Stimulated activated CD8-positive, alpha-beta memory T cell treated with anti-CD3 and anti-CD28 coated beads, Interleukin-12 subunit alpha, Interleukin-12 subunit beta, amount 100 ng/mL, for 24 hours (primary cell): ENCODE measurements around the gene YY1AP1.
"Not testable (repeated sequence)": the region's sequence is repeated elsewhere in the genome, so short reads cannot be mapped to it uniquely, and the experiment has no call there.

Experiments used
- DNase-seq: peaks from one replicate; pipeline ENCODE4 v3.0.0-alpha.2; 2020; ENCODE audit errors: extremely low read depth

Gene YY1AP1

GRCh38 chr1:155646307-155646706, 42.3 kb downstream of the YY1AP1 start:
- no peak for DNase-seq

- DNase-seq, result no peak
Observed at GRCh38 chr1:155645648-155646047, 42.9 kb downstream of the YY1AP1 start.

- no peak for DNase-seq
Observed at GRCh38 chr1:155645034-155645598, 43.5 kb downstream of the YY1AP1 start.

- DNase-seq, result no peak
Observed at GRCh38 chr1:155643230-155643629, 45.3 kb downstream of the YY1AP1 start.

- DNase-seq, result not testable (repeated sequence)
Observed at GRCh38 chr1:155642559-155643180, 45.9 kb downstream of the YY1AP1 start.

GRCh38 chr1:155640367-155640766, 48.2 kb downstream of the YY1AP1 start:
- DNase-seq, result no peak

- DNase-seq, result no peak
Observed at GRCh38 chr1:155636397-155637153, 52.0 kb downstream of the YY1AP1 start.

GRCh38 chr1:155626428-155626827, 62.1 kb downstream of the YY1AP1 start:
- DNase-seq, result not testable (repeated sequence)

GRCh38 chr1:155623357-155623756, 65.2 kb downstream of the YY1AP1 start:
- no peak for DNase-seq

GRCh38 chr1:155622191-155622590, 66.4 kb downstream of the YY1AP1 start:
- DNase-seq, result no peak

GRCh38 chr1:155613226-155613625, 75.3 kb downstream of the YY1AP1 start:
- DNase-seq, result not testable (repeated sequence)

GRCh38 chr1:155610257-155610647, 78.3 kb downstream of the YY1AP1 start:
- DNase-seq, result not testable (repeated sequence)

- peak; percentile 99 for DNase-seq
Observed at GRCh38 chr1:155609515-155610256, 78.9 kb downstream of the YY1AP1 start, which contains the start of gene MSTO1. MSTO1 (plus strand) TSS chr1:155610218; CDS start chr1:155610249, 31 bp downstream.
